HuH-7 (cell line): Measurements from ENCODE around the gene KDM6B.

ENCODE experiments used
- DNase-seq: peaks from one replicate; pipeline ENCODE4 v3.0.0; 2011; ENCODE audit warnings: low spot score

The KDM6B gene

GRCh38 chr17:7823581-7824001, 10.4 kb upstream of the KDM6B start:
- DNase-seq, result no peak

DNA sequence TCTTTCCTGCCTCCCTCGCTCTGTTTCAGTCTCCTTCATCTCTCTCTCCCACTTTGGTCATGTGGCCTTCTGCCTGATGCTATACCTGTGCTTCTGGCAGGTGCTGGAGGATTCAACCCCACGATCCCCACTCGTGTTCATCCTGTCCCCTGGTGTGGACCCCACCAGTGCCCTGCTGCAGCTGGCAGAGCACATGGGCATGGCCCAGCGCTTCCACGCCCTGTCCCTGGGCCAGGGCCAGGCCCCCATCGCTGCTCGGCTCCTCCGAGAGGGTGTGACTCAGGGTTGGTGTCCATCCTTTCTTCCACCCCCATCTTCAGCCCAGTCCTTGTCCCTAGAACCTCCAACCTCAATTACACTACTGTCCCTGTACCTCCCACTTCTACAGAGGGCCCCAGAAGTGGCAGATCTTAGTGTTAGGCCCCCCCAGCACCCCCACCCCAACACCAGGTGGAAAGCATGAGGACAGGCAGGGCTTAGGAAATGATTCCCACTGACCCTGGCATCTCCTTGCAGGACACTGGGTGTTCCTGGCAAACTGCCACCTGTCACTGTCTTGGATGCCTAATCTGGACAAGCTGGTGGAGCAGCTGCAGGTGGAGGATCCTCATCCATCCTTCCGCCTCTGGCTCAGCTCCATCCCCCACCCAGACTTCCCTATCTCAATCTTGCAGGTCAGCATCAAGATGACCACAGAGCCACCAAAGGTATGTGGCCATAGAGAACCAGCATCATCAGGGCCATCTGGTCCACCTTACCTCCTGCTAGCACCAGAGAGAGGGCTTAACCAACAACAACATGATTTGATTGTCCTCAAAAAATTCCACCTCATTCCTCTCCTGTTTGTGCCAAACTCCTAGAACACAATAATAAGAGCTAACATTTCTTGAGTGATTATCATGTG, 9.7 kb upstream of the KDM6B start:
- DNase-seq, result no peak

- DNase-seq, result no peak
These were observed 8.6 kb upstream of the KDM6B start for GRCh38 chr17:7825206-7825990.

DNA sequence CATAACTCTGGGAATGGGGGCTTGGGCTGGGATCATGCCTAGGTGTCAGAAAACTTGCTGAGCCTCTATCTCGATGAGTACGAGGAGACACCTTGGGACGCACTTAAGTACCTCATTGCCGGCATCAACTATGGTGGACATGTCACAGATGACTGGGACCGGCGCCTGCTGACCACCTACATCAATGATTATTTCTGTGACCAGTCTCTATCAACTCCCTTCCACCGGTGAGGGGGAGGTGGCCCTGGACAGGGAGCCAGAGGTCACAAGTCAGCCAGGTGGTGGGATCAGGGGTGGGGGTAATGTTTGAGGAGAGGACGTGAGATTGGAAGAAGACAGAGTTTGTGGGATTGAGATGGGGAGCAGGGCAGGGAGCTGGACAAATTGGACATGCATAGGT, 3.4 kb upstream of the KDM6B start:
- no peak for DNase-seq

GRCh38 chr17:7831233-7831632, 2.8 kb upstream of the KDM6B start:
- no peak for DNase-seq

- DNase-seq, result no peak
These were observed 1.6 kb upstream of the KDM6B start for GRCh38 chr17:7832431-7832830.

- no peak for DNase-seq
These were observed 814 bp upstream of the KDM6B start for GRCh38 chr17:7833011-7833794.

DNA sequence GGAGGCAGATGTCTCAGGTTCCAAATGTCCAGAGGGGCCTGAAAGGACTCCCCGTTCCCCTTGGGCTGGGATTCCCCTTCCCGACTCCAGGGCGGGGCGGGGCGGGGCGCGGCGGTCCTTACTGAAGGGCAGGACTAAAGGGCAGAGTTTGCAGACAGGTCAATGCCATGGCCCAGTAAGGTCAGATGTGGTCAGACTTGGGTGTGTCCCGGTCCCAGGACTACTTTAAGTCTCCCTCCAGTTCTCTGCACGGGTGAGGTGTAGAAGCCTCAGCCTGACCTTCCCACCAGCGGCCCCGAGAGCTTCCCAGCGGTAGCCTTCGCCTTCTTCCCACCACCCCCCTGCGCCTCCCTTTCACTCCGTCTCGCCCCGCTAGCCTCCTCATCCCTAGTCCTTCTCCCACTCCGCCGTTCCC, 532 bp downstream of the KDM6B start:
- DNase-seq, result peak; percentile 58

GRCh38 chr17:7834957-7835813, 1.2 kb downstream of the KDM6B start:
- DNase-seq, result peak; percentile 85

DNA sequence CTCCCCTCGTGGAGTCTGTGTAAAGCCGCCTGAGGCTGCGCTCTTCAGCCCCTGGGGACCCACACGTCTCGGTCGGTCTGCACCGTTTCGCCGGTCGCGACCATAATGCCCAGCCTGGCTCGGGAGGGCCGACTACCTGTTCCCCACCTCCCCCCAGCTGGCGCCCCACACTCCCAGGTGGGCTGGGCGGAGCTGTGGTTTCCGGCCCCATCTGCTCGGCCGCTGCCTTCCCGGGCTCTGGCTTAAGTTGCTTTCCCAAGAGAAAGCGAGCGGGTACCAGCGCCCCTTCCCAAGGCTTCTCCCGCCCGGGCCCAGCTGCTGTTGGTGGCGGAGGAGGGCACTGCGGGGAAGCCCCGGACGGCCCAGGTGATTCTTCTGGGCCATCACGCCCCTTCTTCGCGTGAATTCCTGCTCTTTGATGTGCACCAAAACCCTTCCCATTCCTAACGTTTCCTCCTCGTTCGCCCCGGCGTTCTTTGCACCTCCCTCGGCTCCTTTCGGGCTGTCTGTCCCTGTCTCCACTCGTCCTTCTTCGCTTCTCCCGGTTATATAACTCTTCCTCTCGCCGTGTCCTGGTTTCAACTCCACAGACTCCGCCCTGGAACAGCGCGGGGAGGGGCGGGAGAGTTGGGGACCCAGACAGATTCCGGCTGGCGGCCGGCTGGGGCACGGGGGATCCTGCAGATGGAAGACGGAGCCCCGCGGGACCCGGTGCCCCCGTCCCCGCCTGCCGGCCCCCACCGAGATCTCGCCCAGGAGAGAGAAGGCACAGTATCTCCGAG, 2.0 kb downstream of the KDM6B start:
- DNase-seq, result peak; percentile 42

DNA sequence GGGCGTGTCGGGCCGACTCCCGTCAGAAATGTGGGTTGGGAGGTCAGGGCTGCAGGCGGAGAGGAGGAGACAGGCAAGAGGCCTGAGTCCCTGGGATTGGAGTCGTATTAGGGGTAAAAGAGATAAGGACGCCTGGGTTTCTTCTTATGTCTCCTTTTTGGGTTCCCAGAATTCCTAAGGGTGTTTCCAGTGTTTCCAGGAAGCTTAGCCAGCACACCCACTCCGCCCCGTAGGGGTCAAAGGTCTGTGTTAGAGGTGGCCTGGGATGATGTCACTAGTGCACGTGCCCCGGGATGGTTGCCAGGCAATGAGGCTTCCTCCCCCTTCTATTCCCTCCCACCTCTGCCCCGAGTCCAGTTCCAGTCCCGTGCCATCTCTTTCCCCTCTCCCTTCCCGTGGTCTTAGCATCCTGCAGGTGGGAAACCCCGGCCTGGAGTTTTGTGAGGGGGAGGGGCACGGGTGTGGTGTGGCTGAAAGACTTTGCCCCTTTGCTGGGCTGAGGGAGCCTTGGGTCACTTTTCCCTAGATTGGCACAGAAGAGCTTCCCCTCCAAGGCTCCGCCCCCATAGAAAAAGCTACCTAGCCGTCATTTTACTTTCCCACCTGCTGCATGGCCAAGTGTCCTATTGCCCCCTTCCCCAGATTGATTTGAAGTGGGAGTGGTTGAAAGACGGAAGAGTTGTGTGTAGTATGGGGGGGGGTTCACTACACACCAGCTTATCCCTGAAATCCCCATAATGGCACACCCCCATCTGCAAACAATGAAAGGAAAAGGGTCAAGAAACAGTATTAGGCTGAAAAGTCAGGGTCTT, 2.8 kb downstream of the KDM6B start:
- DNase-seq, result peak; percentile 73

DNA sequence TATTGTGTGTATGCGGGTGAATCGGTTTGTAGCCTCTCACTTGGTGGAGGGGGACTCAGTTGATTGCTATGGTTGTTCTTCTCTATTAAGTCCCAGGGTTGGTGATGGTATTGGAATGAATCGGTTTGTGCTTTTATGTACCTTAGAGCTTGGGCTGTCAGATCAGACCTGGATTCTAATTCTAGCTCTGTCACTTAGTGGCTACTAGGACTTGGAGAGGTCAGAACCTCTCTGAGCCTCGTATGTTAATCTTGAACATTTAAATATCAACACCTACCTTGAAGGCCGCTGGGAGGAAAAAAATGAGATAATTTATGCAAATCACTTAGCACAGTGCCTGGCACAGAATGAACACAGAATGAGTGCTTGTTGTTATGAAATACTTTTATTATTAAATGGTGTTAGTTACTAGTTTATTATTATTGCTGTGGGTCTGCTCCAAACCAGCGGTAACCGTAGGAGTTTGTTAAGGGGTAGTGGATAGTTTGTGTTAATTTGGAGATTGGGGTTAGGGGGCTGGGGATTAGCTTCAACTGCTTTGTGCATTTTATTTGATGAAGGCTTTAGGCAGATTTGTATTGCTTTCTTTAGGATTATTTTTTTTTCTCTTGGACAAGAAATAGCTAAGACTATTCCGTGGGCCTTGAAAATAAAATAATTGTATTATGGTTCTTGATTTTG, 3.5 kb downstream of the KDM6B start:
- no peak for DNase-seq

GRCh38 chr17:7838090-7839075, 4.4 kb downstream of the KDM6B start:
- peak; percentile 57 for DNase-seq

DNA sequence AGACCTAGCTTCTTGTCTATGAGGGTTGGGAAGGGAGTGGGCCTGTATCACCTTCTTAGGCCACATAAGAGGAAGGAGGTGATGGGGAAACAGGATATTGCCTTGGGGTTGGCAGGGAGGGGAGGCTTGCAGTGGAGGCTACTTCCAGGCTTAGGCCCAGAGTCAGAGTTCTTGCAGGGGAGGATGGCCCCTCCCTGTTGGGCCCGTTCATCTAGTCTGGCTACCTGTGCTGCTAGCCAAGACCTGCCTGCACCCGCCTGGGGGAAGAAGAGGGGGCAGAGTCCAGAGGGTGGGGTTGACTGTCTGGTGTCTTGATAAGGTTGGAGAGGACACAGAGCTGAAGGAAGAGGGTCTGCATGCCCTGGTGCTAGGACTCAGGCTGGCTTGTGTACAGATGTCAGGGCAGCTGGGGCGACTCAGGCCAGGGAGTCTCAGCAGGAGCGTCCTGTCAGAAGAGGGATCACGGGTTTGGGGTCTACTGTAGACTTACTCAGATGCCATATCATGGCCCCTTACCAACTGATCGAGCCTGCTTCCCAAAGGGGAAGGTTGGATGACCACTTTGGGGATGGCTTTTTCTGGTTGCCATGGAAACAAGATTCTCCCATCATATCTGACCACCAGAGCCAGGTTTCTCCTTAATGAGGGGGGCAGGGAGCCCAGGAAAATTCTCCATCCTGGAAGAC, 5.3 kb downstream of the KDM6B start:
- DNase-seq, result no peak

DNA sequence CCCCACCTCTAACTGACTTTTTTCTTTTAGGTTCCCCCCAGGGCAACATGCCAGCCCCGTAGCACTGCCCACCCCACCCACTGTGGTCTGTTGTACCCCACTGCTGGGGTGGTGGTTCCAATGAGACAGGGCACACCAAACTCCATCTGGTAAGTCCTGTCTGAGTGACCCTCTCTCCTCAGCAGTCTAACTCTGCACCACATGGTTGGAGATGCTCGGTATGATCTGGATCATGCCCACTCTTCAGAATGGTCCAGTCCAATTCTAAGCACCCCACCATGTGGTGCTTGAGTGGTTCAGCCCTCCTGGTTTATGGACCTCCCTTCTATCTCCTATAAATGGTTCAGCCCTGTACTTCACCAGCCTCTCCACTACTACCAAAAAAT, 5.9 kb downstream of the KDM6B start:
- no peak for DNase-seq

GRCh38 chr17:7840441-7840840, 6.4 kb downstream of the KDM6B start:
- no peak for DNase-seq

- no peak for DNase-seq
These were observed 6.9 kb downstream of the KDM6B start for GRCh38 chr17:7840875-7841274.
